HEK293T (cell line): ENCODE measurements around the gene ISM2.
"Not testable (repeated sequence)": the region's sequence is repeated elsewhere in the genome, so short reads cannot be mapped to it uniquely, and the experiment has no call there.

ENCODE experiments used
- CTCF ChIA-PET: fragments of 350-600 bp; formaldehyde crosslinking; extraction: SDS; loops from one replicate; lab custom pipeline; 2021; ENCODE audit warnings: antibody characterized with exemption, inconsistent platforms; lab: Yijun Ruan, JAX
- POLR2A ChIA-PET: fragments of 350-600 bp; formaldehyde crosslinking; extraction: SDS; loops from one replicate; lab custom pipeline; 2020; ENCODE audit warnings: antibody characterized with exemption, inconsistent platforms; lab: Yijun Ruan, JAX
- DNase-seq: peaks from one replicate; pipeline ENCODE4 v3.0.0; 2012; ENCODE audit warnings: mixed read lengths; ENCODE audit errors: extremely low spot score
- ARNT ChIP-seq: fragments of 450-650 bp; IDR thresholded peaks from 2 replicates; pipeline ENCODE4 v1.6.1; 2017; ENCODE audit warnings: mild to moderate bottlenecking
- BHLHE40 ChIP-seq: fragments of 450-650 bp; IDR thresholded peaks from 2 replicates; pipeline ENCODE4 v1.6.1; 2016; ENCODE audit warnings: mild to moderate bottlenecking, moderate library complexity, borderline replicate concordance
- CTBP1 ChIP-seq: fragments of 450-650 bp; IDR thresholded peaks from 2 replicates; pipeline ENCODE4 v1.6.1; 2016; ENCODE audit warnings: borderline replicate concordance
- ELF4 ChIP-seq: fragments of 450-650 bp; IDR thresholded peaks from 2 replicates; pipeline ENCODE4 v1.6.1; 2017; ENCODE audit warnings: antibody characterized with exemption
- FOXA1 ChIP-seq: fragments of 450-650 bp; IDR thresholded peaks from 2 replicates; pipeline ENCODE4 v1.6.1; 2016; ENCODE audit warnings: mild to moderate bottlenecking
- FOXK2 ChIP-seq: fragments of 450-650 bp; IDR thresholded peaks from 2 replicates; pipeline ENCODE4 v1.6.1; 2016; ENCODE audit warnings: mild to moderate bottlenecking
- FOXM1 ChIP-seq: fragments of 450-650 bp; IDR thresholded peaks from 2 replicates; pipeline ENCODE4 v1.6.1; 2017; ENCODE audit warnings: mild to moderate bottlenecking, borderline replicate concordance
- HDGF ChIP-seq: fragments of 450-650 bp; IDR thresholded peaks from 2 replicates; pipeline ENCODE4 v1.6.1; 2017; ENCODE audit warnings: antibody characterized with exemption, borderline replicate concordance
- L3MBTL2 ChIP-seq: fragments of 450-650 bp; conservative IDR thresholded peaks from 2 replicates; pipeline ENCODE4 v1.6.1; 2016; ENCODE audit warnings: mild to moderate bottlenecking
- LEF1 ChIP-seq: fragments of 450-650 bp; IDR thresholded peaks from 2 replicates; pipeline ENCODE4 v1.6.1; 2017; ENCODE audit warnings: mild to moderate bottlenecking, borderline replicate concordance
- NFRKB ChIP-seq: fragments of 450-650 bp; IDR thresholded peaks from 2 replicates; pipeline ENCODE4 v1.6.1; 2016; ENCODE audit warnings: mild to moderate bottlenecking, moderate library complexity
- PKNOX1 ChIP-seq: fragments of 450-650 bp; IDR thresholded peaks from 2 replicates; pipeline ENCODE4 v1.6.1; 2016
- SP1 ChIP-seq: fragments of 450-650 bp; IDR thresholded peaks from 2 replicates; pipeline ENCODE4 v1.6.1; 2017
- SUZ12 ChIP-seq: fragments of 450-650 bp; IDR thresholded peaks from 2 replicates; pipeline ENCODE4 v1.6.1; 2016; ENCODE audit warnings: mild to moderate bottlenecking
- TARDBP ChIP-seq: fragments of 450-650 bp; IDR thresholded peaks from 2 replicates; pipeline ENCODE4 v1.6.1; 2016
- ZNF384 ChIP-seq: fragments of 450-650 bp; IDR thresholded peaks from 2 replicates; pipeline ENCODE4 v1.6.1; 2016

Gene ISM2

DNA sequence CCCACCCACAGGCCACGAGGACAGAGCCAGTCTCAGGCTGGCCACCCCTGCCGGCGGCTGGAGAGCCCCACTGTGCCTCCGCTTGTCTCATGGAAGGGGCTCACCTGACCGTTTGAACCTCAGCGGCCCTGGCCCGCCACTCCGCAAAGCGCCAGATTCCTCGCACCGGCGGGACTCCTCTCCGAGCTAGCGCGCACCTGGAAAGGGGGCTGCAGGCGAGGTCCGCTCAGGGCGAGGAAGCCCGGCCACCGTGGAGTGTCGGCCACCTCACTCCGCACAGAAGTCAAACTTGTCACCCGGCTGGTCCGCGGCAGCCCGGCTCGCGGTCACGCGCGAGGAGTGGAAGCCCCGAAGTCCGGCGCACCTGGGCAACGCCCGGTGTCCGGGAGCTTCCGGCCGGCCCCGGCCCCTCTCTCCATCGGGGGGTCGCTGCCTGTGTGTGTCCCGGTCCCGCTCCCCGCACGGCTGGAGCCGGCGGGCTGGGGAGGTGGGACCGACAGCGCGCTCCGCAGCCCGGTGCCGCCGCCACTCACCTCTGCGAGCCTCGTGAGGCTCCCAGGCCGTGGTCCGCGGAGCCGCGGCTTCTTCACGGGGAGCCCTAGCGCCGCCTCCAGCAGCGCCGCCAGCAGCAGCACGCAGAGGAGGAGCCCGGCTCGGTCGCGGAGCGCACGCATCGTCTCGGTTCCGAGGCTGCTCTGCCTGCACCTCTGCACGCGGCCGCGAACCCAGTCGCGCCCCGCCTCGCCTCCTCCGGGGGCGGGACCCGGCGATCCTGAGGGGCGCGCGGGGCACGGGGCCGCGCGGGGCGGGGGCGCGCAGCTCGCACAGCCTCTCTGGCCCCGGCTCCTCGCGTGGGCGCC lies at the start of gene ISM2:
Gene ISM2 (minus strand): TSS at position 697 of the 860 bp plus-strand sequence. CDS start 23 bp downstream, at position 674.
- ChIA-PET POLR2A (no interaction called here), CTCF (no interaction called here)
- TF ChIP-seq FOXK2 (no peak), L3MBTL2 (peak; percentile 65), CTBP1 (no peak)
- peak; percentile 71 for DNase-seq

- TF ChIP-seq SP1 (no peak), FOXK2 (no peak), ZNF384 (0 out of 2 replicates have a peak, but pooled peaks have one; percentile 8), ELF4 (no peak), LEF1 (no peak), ARNT (no peak)
- POLR2A ChIA-PET: interaction anchor here (1.2 kb wide), 1 partner anchor 89 kb away, joined by 3 read pairs; no protein-coding TSS in a partner anchor
- CTCF ChIA-PET: no interaction called here
- DNase-seq: no peak
Observed at GRCh38 chr14:77547512-77548180, 49.0 kb upstream of the ISM2 start.

GRCh38 chr14:77545171-77545570 lies 46.6 kb upstream of the ISM2 start:
- DNase-seq, POLR2A ChIA-PET: not testable (repeated sequence)
- CTCF ChIA-PET: interaction anchor here (0.6 to 0.8 kb wide), 2 partner anchors 86 to 229 kb away, joined by 3 read pairs; no protein-coding TSS in a partner anchor

- CTCF ChIA-PET: interaction anchor here (0.6 kb wide), 1 partner anchor 228 kb away, joined by 3 read pairs; no protein-coding TSS in a partner anchor
- no peak for DNase-seq
- POLR2A ChIA-PET: no interaction called here
- TF ChIP-seq HDGF (no peak), PKNOX1 (no peak), BHLHE40 (no peak), ARNT (no peak), FOXK2 (no peak), TARDBP (no peak), ZNF384 (no peak), FOXM1 (no peak), ELF4 (no peak), LEF1 (no peak)
Observed at GRCh38 chr14:77544571-77544970, 46.0 kb upstream of the ISM2 start.

DNA sequence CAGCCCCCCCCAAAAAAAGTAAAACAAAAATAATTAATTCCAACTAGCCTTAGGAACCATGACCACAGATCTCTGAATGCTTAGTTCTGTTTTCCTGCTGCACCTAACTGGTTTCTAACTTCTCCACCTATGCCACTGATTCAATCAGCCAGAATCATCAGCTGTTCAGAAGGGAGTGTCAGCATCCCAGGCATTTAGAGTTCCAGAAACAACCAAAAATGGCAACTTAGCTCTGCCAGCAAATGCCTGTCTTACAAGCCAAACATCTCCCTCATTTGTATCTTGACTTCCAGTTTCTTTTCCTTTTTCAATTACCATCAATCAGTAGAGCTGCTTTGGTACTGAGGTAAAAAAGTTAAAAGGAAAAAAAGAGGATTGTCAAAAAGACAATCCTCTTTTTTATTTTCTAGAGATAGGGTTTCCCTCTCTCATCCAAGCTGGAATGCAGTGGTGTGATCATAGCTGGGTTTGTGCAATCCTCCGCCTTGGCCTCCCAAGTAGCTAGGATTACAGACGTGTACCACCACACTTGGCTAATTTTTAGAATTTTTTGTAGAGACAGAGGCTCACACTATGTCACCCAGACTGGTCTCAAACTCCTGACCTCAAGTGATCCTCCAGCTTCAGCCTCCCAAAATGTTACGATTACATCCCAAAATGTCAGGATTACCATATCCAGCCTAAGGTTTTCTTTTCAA lies 45.2 kb upstream of the ISM2 start:
- no peak for TF ChIP-seq L3MBTL2
- TF ChIP-seq ARNT: no peak
- TF ChIP-seq FOXA1: no peak
- DNase-seq: no peak
- ChIA-PET POLR2A (no interaction called here), CTCF (interaction anchor here (0.6 kb wide), 1 partner anchor 228 kb away, joined by 4 read pairs; no protein-coding TSS in a partner anchor)

DNA sequence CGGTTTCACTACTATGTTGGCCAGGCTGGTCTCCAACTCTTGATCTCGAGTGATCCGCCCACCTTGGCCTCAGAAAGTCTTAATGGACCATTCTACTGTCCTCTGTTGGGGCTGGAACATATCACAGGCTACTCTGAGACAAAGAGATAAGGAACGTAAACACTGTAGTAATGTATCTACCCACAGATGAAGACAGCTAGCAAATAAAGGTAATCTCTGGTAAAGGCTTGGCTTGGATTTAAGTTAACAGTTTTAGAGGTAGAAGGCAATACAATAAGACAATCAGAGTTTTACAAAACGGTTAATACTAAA lies 44.6 kb upstream of the ISM2 start:
- ChIA-PET POLR2A (no interaction called here), CTCF (no interaction called here)
- no peak for DNase-seq
- TF ChIP-seq SP1 (no peak), CTBP1 (no peak), L3MBTL2 (no peak), TARDBP (no peak)

DNA sequence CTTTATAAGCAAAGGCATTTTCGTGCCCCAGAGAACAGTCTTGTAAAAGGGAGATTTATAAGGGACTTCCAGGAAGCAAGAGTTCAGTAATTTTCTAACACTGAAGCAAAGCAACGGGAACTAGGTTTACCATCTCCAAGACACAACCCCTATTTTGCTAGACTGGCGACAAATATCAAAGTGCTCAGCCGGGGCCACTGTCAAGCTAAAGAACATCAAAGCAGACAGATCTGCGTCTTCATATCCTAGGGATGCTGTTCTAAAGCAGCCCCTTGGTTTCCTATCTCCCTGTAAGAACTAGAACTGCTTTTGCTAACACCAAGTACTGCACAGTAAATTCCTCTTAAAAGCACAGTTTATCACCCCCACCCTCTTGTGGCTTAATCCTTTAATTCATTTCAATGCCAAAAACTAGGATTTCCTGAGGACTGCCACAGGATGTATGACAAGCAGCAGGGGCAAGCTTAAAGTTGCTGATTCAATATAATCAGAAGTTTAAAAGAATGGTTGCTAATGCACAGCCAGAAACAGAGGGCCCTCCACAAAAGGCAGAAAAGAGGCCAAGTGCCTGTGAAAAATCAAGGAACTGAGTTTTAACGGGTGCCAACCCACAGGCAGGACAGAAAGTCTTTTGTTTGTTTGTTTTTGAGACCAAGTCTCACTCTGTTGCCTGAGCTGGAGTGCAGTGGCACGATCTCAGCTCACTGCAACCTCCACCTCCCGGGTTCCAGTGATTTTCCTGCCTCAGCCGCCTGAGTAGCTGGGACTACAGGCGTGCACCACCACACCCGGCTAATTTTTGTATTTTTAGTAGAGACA lies 44.0 kb upstream of the ISM2 start:
- POLR2A ChIA-PET: no interaction called here

More for the DNA sequence above, 44.0 kb upstream of the ISM2 start:
- TF ChIP-seq FOXA1: no peak
- no peak for TF ChIP-seq HDGF
- TF ChIP-seq BHLHE40: no peak
- TF ChIP-seq SP1: no peak
- TF ChIP-seq FOXM1: no peak
- TF ChIP-seq NFRKB: no peak
- TF ChIP-seq L3MBTL2: no peak
- no peak for TF ChIP-seq TARDBP
- no peak for TF ChIP-seq ZNF384
- TF ChIP-seq CTBP1: no peak
- TF ChIP-seq SUZ12: no peak
- no peak for TF ChIP-seq ELF4
- no peak for TF ChIP-seq PKNOX1
- no peak for TF ChIP-seq LEF1
- no peak for TF ChIP-seq ARNT
- no peak for TF ChIP-seq FOXK2
- DNase-seq: no peak
- CTCF ChIA-PET: no interaction called here
